ENCODE measurements around the gene RAPGEF1.

RAPGEF1 gene

DNA sequence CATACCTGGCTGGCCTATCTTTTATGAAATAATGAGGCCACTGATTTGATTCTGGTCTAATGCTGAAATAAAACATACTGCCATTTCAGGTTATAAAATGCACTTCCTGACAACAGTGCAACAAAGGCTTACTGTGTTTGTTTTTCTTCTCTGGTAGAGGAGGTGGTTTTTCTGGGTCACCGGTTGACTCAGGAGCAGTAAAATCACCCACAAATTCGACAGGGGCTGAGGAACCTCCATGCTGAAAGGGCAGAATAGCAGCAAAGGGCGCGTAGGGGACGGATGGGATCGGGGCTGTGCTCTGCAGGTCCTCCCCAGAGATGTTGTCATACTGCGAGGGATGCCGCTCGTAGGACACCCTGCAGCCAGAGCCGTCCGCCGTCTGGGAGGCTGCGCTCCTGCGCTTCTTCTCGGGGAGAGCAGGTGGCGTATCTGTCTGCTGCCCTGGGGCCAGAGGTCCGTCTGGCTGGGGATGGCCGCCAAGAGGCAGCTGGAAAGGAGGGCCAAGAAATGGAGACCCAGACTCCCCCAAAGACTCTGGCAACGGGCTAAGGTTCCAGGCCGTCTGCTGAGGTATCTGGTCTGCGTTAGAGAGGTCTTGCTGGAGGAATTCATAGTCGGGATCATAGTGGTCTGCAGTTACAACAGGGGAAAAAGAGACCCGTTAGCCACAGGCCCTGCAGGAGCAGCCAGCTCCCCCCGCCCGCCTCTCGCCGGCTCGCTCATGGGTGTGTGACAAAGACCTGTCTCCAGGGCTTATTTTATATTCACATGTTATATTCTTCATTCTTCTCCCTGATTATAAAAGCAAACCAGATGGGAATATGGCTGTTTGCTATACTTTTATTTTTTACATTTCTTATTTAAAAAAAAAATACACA lies 113.8 kb downstream of the RAPGEF1 start:
- Histone ChIP-seq H3K4ac (ENCODE audit: low read depth, low read length) (no peak overlapping the region), H3K4me2 (ENCODE audit: low read length) (no peak overlapping the region), H3K4me1 (ENCODE audit: control insufficient read depth, low read depth, low read length) (no peaks in the 10 kb centered on the region), H3K79me2 (ENCODE audit: control insufficient read depth, insufficient read depth, low read length) (no peaks in the 10 kb centered on the region), H4K5ac (ENCODE audit: low read length) (no peak overlapping the region), H3K23ac (ENCODE audit: low read length) (no peak overlapping the region), H3K36me3 (ENCODE audit: control insufficient read depth, insufficient read depth, low read length) (no peaks in the 10 kb centered on the region), H2BK15ac (replicated peaks; ENCODE audit: low read depth) (no peak overlapping the region), H3K4me3 (ENCODE audit: low read length) (no peak overlapping the region), H3K27me3 (ENCODE audit: insufficient read depth, low read length, poor library complexity) (no peaks in the 10 kb centered on the region), H3K27ac (ENCODE audit: low read depth, low read length) (no peak overlapping the region), H2BK120ac (ENCODE audit: low read depth, low read length) (no peak overlapping the region), H3K9ac (ENCODE audit: low read length) (no peak overlapping the region), H3K56ac (ENCODE audit: low read length) (no peak overlapping the region), H4K8ac (ENCODE audit: low read depth, low read length) (no peak overlapping the region), H2BK5ac (ENCODE audit: low read length) (no peak overlapping the region), H3K18ac (ENCODE audit: low read length) (no peak overlapping the region), H3K79me1 (ENCODE audit: low read length) (no peaks in the 10 kb centered on the region), H2AK5ac (ENCODE audit: low read length) (no peak overlapping the region)
- no peak for DNase-seq
- no CpG with 5 or more reads among the region's 28 CpGs for WGBS (ENCODE audit: extremely low coverage, insufficient coverage, low lambda C conversion rate)

DNA sequence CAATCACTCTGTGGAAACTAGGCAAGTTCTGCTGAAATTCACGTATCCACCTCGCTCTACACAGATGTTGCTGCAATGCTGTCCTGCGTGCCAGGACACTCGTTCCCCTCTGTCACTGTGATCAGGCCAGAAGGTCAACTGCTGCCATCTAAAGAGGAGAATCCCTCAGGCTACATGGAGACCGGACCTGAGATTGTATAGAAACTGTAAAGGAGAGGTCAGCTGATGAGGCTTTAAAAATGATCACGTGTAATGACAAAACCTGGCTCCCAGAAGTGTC lies 114.4 kb downstream of the RAPGEF1 start:
- no peak overlapping the region for H3K4ac ChIP-seq (ENCODE audit: low read depth, low read length)
- no peaks in the 10 kb centered on the region for H3K36me3 ChIP-seq (ENCODE audit: control insufficient read depth, insufficient read depth, low read length)
- no peaks in the 10 kb centered on the region for H3K27me3 ChIP-seq (ENCODE audit: insufficient read depth, low read length, poor library complexity)
- no peak overlapping the region for H2AK5ac ChIP-seq (ENCODE audit: low read length)
- no peak overlapping the region for H3K9ac ChIP-seq (ENCODE audit: low read length)
- no peak overlapping the region for H4K8ac ChIP-seq (ENCODE audit: low read depth, low read length)
- no peak overlapping the region for H3K23ac ChIP-seq (ENCODE audit: low read length)
- H3K4me3 ChIP-seq (ENCODE audit: low read length): no peak overlapping the region
- no peak overlapping the region for H3K4me2 ChIP-seq (ENCODE audit: low read length)
- H2BK120ac ChIP-seq (ENCODE audit: low read depth, low read length): no peak overlapping the region
- H4K5ac ChIP-seq (ENCODE audit: low read length): no peak overlapping the region
- H3K56ac ChIP-seq (ENCODE audit: low read length): no peak overlapping the region
- H3K27ac ChIP-seq (ENCODE audit: low read depth, low read length): no peak overlapping the region
- H2BK5ac ChIP-seq (ENCODE audit: low read length): no peak overlapping the region
- no peak overlapping the region for H3K18ac ChIP-seq (ENCODE audit: low read length)
- no peak overlapping the region for H2BK15ac ChIP-seq (replicated peaks; ENCODE audit: low read depth)
- no peaks in the 10 kb centered on the region for H3K79me1 ChIP-seq (ENCODE audit: low read length)
- DNase-seq: no peak
- no peaks in the 10 kb centered on the region for H3K79me2 ChIP-seq (ENCODE audit: control insufficient read depth, insufficient read depth, low read length)
- WGBS (ENCODE audit: extremely low coverage, insufficient coverage, low lambda C conversion rate): no CpG with 5 or more reads among the region's 6 CpGs
- H3K4me1 ChIP-seq (ENCODE audit: control insufficient read depth, low read depth, low read length): no peaks in the 10 kb centered on the region

DNA sequence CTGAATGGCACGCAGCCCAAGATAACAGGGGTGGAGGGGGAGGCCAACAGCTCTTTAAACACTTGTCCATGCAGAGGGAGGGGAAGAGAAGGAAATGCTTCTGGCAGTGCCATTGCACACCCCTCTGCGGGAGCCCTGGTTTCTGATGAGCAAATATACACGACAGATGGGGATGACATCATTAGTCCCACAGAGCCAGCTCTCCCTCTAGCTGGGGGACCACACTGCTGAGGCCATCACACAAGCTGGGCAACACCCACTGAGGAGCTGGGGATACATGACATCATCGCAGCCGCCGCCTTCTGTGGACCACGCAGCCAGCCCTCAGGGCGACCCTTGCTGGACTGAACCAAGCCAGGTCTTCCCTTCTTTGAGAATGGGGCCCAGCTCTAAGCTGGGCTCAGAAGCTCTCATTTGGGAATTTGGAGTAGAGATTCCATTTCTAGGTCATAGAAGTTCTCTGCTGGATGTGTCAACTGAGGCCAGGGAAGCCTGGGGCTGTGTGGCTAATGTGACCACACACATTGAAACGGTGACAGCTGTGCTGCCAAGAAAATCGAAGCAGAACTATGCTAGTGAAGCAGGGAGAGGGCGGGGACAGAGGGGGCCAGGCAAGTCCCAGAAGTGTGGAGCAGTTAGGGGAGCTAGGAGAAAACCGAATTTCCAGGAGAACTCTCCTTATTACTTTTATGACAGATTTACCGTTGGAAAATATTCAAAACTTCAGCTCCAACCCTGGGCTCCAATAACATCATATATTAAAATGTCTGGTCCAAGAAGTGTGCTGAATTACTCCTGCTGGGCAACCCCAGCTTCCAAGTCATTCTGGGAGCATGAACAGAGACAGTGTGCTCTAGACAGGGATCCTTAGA lies 115.0 kb downstream of the RAPGEF1 start:
- Histone ChIP-seq H2BK15ac (replicated peaks; ENCODE audit: low read depth) (no peak overlapping the region), H2BK5ac (ENCODE audit: low read length) (no peak overlapping the region), H3K18ac (ENCODE audit: low read length) (no peak overlapping the region), H3K27ac (ENCODE audit: low read depth, low read length) (no peak overlapping the region), H3K27me3 (ENCODE audit: insufficient read depth, low read length, poor library complexity) (no peaks in the 10 kb centered on the region), H3K9ac (ENCODE audit: low read length) (no peak overlapping the region), H4K5ac (ENCODE audit: low read length) (no peak overlapping the region), H3K36me3 (ENCODE audit: control insufficient read depth, insufficient read depth, low read length) (no peaks in the 10 kb centered on the region), H3K4me2 (ENCODE audit: low read length) (no peak overlapping the region), H3K4me1 (ENCODE audit: control insufficient read depth, low read depth, low read length) (no peaks in the 10 kb centered on the region), H3K79me2 (ENCODE audit: control insufficient read depth, insufficient read depth, low read length) (no peaks in the 10 kb centered on the region), H2BK120ac (ENCODE audit: low read depth, low read length) (no peak overlapping the region), H4K8ac (ENCODE audit: low read depth, low read length) (no peak overlapping the region), H3K23ac (ENCODE audit: low read length) (no peak overlapping the region), H3K4ac (ENCODE audit: low read depth, low read length) (no peak overlapping the region), H3K4me3 (ENCODE audit: low read length) (no peak overlapping the region), H2AK5ac (ENCODE audit: low read length) (no peak overlapping the region), H3K56ac (ENCODE audit: low read length) (peak overlapping the region; percentile 2), H3K79me1 (ENCODE audit: low read length) (no peaks in the 10 kb centered on the region)
- no CpG with 5 or more reads among the region's 13 CpGs for WGBS (ENCODE audit: extremely low coverage, insufficient coverage, low lambda C conversion rate)
- no peak for DNase-seq

DNA sequence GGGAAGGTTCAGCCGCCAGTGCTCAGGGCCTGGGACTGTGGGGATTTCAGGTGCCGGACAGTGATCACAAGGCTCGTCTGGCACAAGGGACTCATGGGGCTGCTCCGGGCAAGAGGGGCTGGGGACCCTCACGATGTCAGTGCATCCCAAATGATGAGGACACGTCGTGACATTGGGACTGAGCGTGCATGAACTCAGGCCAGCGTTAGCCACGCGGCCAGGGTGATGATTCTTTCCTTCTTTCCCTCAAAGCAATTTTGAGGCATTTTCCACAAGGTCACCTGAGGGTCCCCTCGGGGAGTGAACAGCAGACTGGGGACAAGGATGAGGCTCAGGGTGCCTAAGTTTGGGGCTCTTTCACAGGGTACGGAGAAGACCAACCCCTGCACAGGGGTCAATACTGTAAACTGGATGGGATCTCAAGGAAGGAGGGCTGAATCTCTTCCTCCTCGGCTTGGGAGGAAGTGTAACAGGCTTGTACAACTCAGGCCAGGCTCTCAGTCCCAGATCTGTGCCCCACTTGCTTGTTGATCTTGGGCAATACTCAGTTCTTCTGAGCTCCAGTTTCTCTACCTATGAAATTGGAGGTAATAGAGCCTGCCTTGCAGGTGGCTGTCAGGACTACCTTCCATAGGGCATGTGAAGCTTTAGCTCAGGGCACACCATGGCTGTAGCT lies 116.1 kb downstream of the RAPGEF1 start:
- H3K27me3 ChIP-seq (ENCODE audit: insufficient read depth, low read length, poor library complexity): no peaks in the 10 kb centered on the region
- H3K9ac ChIP-seq (ENCODE audit: low read length): no peak overlapping the region
- H3K4ac ChIP-seq (ENCODE audit: low read depth, low read length): no peak overlapping the region
- no peak overlapping the region for H2BK5ac ChIP-seq (ENCODE audit: low read length)
- no peak overlapping the region for H3K18ac ChIP-seq (ENCODE audit: low read length)
- no peak overlapping the region for H2AK5ac ChIP-seq (ENCODE audit: low read length)
- no peak overlapping the region for H4K8ac ChIP-seq (ENCODE audit: low read depth, low read length)
- no peak overlapping the region for H3K27ac ChIP-seq (ENCODE audit: low read depth, low read length)
- H3K79me1 ChIP-seq (ENCODE audit: low read length): no peaks in the 10 kb centered on the region
- peaks cover 3% of the 10 kb centered on the region for H3K36me3 ChIP-seq (ENCODE audit: control insufficient read depth, insufficient read depth, low read length)
- WGBS (ENCODE audit: extremely low coverage, insufficient coverage, low lambda C conversion rate): no CpG with 5 or more reads among the region's 14 CpGs
- H4K5ac ChIP-seq (ENCODE audit: low read length): no peak overlapping the region
- no peak overlapping the region for H3K56ac ChIP-seq (ENCODE audit: low read length)
- H3K79me2 ChIP-seq (ENCODE audit: control insufficient read depth, insufficient read depth, low read length): no peaks in the 10 kb centered on the region
- no peak for DNase-seq
- H2BK120ac ChIP-seq (ENCODE audit: low read depth, low read length): no peak overlapping the region
- H3K4me2 ChIP-seq (ENCODE audit: low read length): no peak overlapping the region
- H2BK15ac ChIP-seq (replicated peaks; ENCODE audit: low read depth): no peak overlapping the region
- no peaks in the 10 kb centered on the region for H3K4me1 ChIP-seq (ENCODE audit: control insufficient read depth, low read depth, low read length)
- H3K4me3 ChIP-seq (ENCODE audit: low read length): no peak overlapping the region
- no peak overlapping the region for H3K23ac ChIP-seq (ENCODE audit: low read length)

DNA sequence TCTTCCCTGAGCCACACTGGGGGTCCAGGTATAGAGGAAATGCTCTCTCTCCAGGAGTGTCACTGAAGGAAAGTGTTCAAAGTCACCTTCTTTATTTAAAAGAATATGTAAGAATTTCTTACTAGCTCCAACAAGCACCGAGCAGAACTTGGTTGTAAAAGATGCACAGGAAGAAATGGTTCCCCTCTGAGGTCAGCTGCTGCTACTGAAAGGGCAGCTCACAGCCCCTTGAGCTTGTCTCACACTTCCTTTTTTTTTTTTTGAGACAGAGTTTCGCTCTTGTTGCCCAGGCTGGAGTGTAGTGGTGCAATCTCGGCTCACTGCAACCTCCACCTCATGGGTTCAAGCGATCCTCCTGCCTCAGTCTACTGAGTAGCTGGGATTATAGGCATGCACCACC lies 117.4 kb downstream of the RAPGEF1 start:
- H3K79me2 ChIP-seq (ENCODE audit: control insufficient read depth, insufficient read depth, low read length): no peaks in the 10 kb centered on the region
- H2BK15ac ChIP-seq (replicated peaks; ENCODE audit: low read depth): no peak overlapping the region
- no peak overlapping the region for H3K9ac ChIP-seq (ENCODE audit: low read length)
- no peak overlapping the region for H2AK5ac ChIP-seq (ENCODE audit: low read length)
- no peak for DNase-seq
- H3K27me3 ChIP-seq (ENCODE audit: insufficient read depth, low read length, poor library complexity): no peaks in the 10 kb centered on the region
- no peak overlapping the region for H3K56ac ChIP-seq (ENCODE audit: low read length)
- no CpG with 5 or more reads among the region's 4 CpGs for WGBS (ENCODE audit: extremely low coverage, insufficient coverage, low lambda C conversion rate)
- H3K4me2 ChIP-seq (ENCODE audit: low read length): no peak overlapping the region
- H3K23ac ChIP-seq (ENCODE audit: low read length): no peak overlapping the region
- no peak overlapping the region for H4K8ac ChIP-seq (ENCODE audit: low read depth, low read length)
- no peaks in the 10 kb centered on the region for H3K4me1 ChIP-seq (ENCODE audit: control insufficient read depth, low read depth, low read length)
- no peaks in the 10 kb centered on the region for H3K79me1 ChIP-seq (ENCODE audit: low read length)
- no peak overlapping the region for H3K18ac ChIP-seq (ENCODE audit: low read length)
- no peak overlapping the region for H3K4me3 ChIP-seq (ENCODE audit: low read length)
- H3K4ac ChIP-seq (ENCODE audit: low read depth, low read length): no peak overlapping the region
- no peak overlapping the region for H2BK120ac ChIP-seq (ENCODE audit: low read depth, low read length)
- no peak overlapping the region for H3K27ac ChIP-seq (ENCODE audit: low read depth, low read length)
- H4K5ac ChIP-seq (ENCODE audit: low read length): no peak overlapping the region
- H2BK5ac ChIP-seq (ENCODE audit: low read length): no peak overlapping the region
- peaks cover 3% of the 10 kb centered on the region for H3K36me3 ChIP-seq (ENCODE audit: control insufficient read depth, insufficient read depth, low read length)
